Endothelial cell (in vitro differentiated cells): ENCODE data around the gene FAM107B. TPM values are rescaled to one million over a fixed set of nuclear protein-coding genes. Genes with fewer than 3 reads are reported as not detected.

Source experiments
- DNase-seq: peaks from one replicate; pipeline ENCODE4 v3.0.0; 2021; ENCODE audit warnings: low spot score
- H3K27ac Mint-ChIP-seq: one replicate; pipeline ENCODE4 v1.8.0; 2021; ENCODE audit warnings: mixed read lengths, inconsistent platforms; ENCODE audit not compliant: unreplicated experiment
- H3K27me3 Mint-ChIP-seq: one replicate; pipeline ENCODE4 v1.8.0; 2021; ENCODE audit warnings: mild to moderate bottlenecking, moderate library complexity, mixed read lengths, inconsistent platforms; ENCODE audit not compliant: unreplicated experiment
- H3K36me3 Mint-ChIP-seq: one replicate; pipeline ENCODE4 v1.8.0; 2021; ENCODE audit warnings: mild to moderate bottlenecking, low read depth, mixed read lengths, inconsistent platforms; ENCODE audit not compliant: unreplicated experiment
- H3K4me1 Mint-ChIP-seq: one replicate; pipeline ENCODE4 v1.8.0; 2021; ENCODE audit warnings: mild to moderate bottlenecking, mixed read lengths, inconsistent platforms; ENCODE audit not compliant: unreplicated experiment
- H3K4me3 Mint-ChIP-seq: one replicate; pipeline ENCODE4 v1.8.0; 2021; ENCODE audit warnings: mild to moderate bottlenecking, mixed read lengths, inconsistent platforms; ENCODE audit not compliant: unreplicated experiment
- H3K9me3 Mint-ChIP-seq: one replicate; pipeline ENCODE4 v1.8.0; 2021; ENCODE audit warnings: mixed read lengths, inconsistent platforms; ENCODE audit not compliant: unreplicated experiment
- CTCF ChIP-seq: fragments of 200-600 bp; sonication (generic); IDR thresholded peaks from one replicate; pipeline ENCODE4 v1.5.0; 2021; ENCODE audit warnings: antibody characterized with exemption; ENCODE audit not compliant: unreplicated experiment
- total RNA-seq: library from RNA; stranded (reverse); fragmentation: NEBNext Ultra II Directional; extraction: Animal tissue kit (Norgen Biotek cat#: 25700); gene quantifications from one replicate; pipeline ENCODE4 v1.2.1, GENCODE V29; 2021; ENCODE audit not compliant: unreplicated experiment

The FAM107B gene
- total RNA-seq, 1 donor from 2014 or later, result 462 TPM

DNA sequence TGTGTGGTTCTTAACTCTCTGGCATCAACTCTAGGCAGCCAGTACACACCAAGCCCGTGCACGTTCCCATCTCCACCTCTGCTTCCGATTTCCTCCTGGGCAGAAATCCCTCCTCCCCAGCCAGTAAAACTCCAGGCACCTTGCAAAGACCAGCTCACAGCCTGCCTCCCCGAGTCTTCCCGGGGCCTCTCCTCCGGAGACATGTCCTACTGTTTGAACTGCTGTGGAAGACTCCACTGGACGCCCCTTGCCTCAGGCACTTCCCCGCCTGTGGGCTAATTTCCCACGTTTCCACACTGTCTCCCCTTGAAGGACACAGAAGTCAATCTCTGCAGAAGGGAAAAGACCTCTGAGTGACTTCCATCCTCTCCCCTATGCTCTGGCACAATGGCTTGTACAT is 233.3 kb downstream of the FAM107B start:
- H3K27ac Mint-ChIP-seq, result peak overlapping the region; percentile 88

DNA sequence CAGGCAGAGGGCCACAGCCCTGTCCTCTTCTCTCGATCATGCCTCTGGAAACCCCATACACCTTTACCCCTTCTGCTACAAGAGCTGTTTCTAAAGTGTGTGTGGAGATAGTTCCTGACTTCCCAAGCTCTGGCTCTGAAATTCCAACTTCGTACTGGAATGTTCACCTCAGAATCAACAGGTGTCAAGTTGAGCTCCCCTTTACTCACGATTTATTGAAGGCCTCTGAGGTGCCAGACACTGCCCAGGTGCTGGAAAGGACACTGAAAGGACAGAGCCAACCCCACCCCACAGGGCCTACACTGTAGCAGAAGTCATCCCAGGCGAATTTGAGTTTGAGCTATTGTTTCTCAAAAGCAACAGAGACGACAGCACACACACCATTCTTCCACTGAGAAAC is 234.1 kb downstream of the FAM107B start:
- Mint-ChIP-seq H3K9me3 (no peaks in the 10 kb centered on the region), H3K27me3 (peaks cover 14% of the 10 kb centered on the region), H3K4me1 (peaks cover 48% of the 10 kb centered on the region), H3K4me3 (peak overlapping the region; percentile 73), H3K27ac (peak overlapping the region; percentile 88), H3K36me3 (peaks cover 41% of the 10 kb centered on the region)
- DNase-seq, result no peak
- no peak for TF ChIP-seq CTCF

More for the DNA sequence above, 233.3 kb downstream of the FAM107B start:
- TF ChIP-seq CTCF, result no peak
- no peak for DNase-seq
- Mint-ChIP-seq H3K4me3 (peak overlapping the region; percentile 73), H3K4me1 (peaks cover 54% of the 10 kb centered on the region), H3K9me3 (no peaks in the 10 kb centered on the region), H3K27me3 (peaks cover 14% of the 10 kb centered on the region), H3K36me3 (peaks cover 41% of the 10 kb centered on the region)

DNA sequence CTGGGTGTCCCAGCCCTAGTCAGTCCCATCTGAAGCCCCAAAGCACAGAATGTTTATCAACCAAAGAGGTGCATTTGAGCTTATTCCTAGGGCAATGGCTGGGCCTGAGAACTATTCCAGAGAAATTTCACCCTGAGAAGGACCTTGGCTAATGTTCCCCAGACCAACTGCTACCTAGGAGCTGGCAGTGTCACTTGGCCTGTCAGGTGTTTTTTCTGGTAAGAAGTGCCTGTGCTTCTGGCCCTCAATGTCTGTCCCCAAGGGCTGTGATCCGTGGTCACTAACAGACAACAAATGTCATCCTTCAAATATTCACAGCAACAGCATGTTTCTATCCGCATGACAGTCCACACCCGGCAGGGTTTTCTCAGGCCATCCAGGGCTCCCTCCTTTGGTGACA is 234.6 kb downstream of the FAM107B start:
- no peak for TF ChIP-seq CTCF
- H3K27me3 Mint-ChIP-seq, result peaks cover 14% of the 10 kb centered on the region
- H3K4me3 Mint-ChIP-seq, result peak overlapping the region; percentile 73
- peaks cover 48% of the 10 kb centered on the region for H3K4me1 Mint-ChIP-seq
- peaks cover 41% of the 10 kb centered on the region for H3K36me3 Mint-ChIP-seq
- H3K27ac Mint-ChIP-seq, result peak overlapping the region; percentile 88
- no peak for DNase-seq
- no peaks in the 10 kb centered on the region for H3K9me3 Mint-ChIP-seq

- no peak for TF ChIP-seq CTCF
- peak overlapping the region; percentile 29 for H3K4me3 Mint-ChIP-seq
- H3K36me3 Mint-ChIP-seq, result peaks cover 47% of the 10 kb centered on the region
- H3K9me3 Mint-ChIP-seq, result no peaks in the 10 kb centered on the region
- peak overlapping the region; percentile 25 for H3K27ac Mint-ChIP-seq
- peaks cover 14% of the 10 kb centered on the region for H3K27me3 Mint-ChIP-seq
- no peak for DNase-seq
- H3K4me1 Mint-ChIP-seq, result peaks cover 51% of the 10 kb centered on the region
These were observed 235.5 kb downstream of the FAM107B start for GRCh38 chr10:14539176-14539575.

- Mint-ChIP-seq H3K4me3 (no peak overlapping the region), H3K27me3 (peaks cover 21% of the 10 kb centered on the region), H3K36me3 (peaks cover 57% of the 10 kb centered on the region), H3K9me3 (no peaks in the 10 kb centered on the region), H3K27ac (no peak overlapping the region), H3K4me1 (peaks cover 59% of the 10 kb centered on the region)
- DNase-seq, result peak; percentile 78
- peak; percentile 55 for TF ChIP-seq CTCF
These were observed 238.2 kb downstream of the FAM107B start for GRCh38 chr10:14536241-14537213.
